Fibroblast of the aortic adventitia (primary cell): ENCODE data around the gene GRM7. TPM values are rescaled to one million over a fixed set of nuclear protein-coding genes. Genes with fewer than 3 reads are reported as not detected.

Experiments
- DNase-seq: peaks from one replicate; pipeline ENCODE4 v3.0.0-alpha.2; 2010; ENCODE audit warnings: low read depth
- H3K4me3 ChIP-seq: 2 replicates; pipeline ENCODE4 v1.5.1; 2011; ENCODE audit warnings: low read depth, mild to moderate bottlenecking, control low read depth, low read length, moderate library complexity
- total RNA-seq: library from RNA; depleted of rRNA; stranded (reverse); fragments of >200 nt; gene quantifications from 2 replicates; pipeline ENCODE4 v1.2.3, GENCODE V29; 2012; ENCODE audit warnings: low replicate concordance
- TF ChIP-seq, protein P1 (sequence below): IDR thresholded peaks from 2 replicates; pipeline ENCODE4 v1.5.1; 2011; ENCODE audit warnings: mild to moderate bottlenecking, low read length, control low read depth, inconsistent platforms; ENCODE audit not compliant: insufficient read depth

Gene GRM7
- total RNA-seq, 1 donor: 0.09 TPM

DNA sequence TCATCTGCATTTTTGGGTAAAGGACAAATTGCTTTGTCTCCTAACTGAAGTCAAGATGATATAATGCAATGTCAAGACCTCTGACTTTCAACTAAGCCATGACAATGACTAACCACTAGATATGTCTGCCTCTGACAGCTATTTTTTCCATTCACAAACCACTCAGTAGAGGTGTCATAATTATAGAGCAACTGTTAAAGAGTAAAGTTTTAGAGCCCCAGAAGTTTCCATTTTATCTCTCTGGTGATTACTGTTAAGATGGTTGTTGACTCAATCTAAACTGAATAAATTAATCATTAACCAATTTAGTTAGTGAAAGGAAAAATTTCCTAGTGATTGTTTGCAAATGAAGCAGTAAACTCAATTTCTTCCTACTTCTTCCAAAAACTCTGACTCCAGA is 779.9 kb downstream of the GRM7 start:
- no peak overlapping the region for H3K4me3 ChIP-seq
- TF ChIP-seq, protein P1, sequence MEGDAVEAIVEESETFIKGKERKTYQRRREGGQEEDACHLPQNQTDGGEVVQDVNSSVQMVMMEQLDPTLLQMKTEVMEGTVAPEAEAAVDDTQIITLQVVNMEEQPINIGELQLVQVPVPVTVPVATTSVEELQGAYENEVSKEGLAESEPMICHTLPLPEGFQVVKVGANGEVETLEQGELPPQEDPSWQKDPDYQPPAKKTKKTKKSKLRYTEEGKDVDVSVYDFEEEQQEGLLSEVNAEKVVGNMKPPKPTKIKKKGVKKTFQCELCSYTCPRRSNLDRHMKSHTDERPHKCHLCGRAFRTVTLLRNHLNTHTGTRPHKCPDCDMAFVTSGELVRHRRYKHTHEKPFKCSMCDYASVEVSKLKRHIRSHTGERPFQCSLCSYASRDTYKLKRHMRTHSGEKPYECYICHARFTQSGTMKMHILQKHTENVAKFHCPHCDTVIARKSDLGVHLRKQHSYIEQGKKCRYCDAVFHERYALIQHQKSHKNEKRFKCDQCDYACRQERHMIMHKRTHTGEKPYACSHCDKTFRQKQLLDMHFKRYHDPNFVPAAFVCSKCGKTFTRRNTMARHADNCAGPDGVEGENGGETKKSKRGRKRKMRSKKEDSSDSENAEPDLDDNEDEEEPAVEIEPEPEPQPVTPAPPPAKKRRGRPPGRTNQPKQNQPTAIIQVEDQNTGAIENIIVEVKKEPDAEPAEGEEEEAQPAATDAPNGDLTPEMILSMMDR: no peak
- no peak for DNase-seq

DNA sequence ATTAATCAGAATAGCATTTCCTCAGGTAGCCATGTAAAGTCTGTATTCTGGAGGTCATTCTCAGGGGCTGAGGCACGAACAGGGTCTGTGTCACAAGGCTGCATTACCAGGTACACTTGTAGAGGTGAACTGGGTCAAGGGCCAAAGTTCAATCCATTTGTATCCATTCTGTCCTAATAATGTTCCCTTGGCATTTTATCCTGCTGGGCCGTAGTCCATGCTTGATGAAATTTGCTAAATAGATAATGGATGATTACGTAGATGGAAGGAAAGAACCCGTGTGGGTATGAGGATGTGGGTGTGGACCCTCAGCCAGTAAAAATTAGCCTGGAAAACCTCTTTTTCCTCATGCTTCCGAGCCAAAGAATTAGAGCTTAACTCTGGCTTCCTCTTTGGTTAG is 785.9 kb downstream of the GRM7 start:
- H3K4me3 ChIP-seq: no peak overlapping the region
- TF ChIP-seq, protein P1: no peak
- DNase-seq: no peak

DNA sequence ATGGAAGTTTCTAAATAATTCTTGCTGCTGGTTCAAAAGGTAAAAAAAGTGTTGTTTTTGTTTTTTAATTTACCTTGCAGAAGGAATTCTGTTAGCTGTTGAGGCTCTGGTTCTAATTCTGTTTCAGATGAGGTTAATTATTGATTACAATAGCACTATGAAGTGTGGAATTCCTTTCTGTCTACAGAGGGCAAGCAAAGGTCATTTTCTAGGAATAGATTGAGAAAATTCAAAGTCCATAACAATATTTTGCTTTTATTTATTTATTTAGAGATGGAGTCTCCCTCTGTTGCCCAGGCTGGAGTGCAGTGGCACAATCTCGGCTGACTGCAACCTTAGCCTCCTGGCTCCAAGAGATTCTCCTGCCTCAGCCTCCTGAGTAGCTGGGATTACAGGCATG is 789.6 kb downstream of the GRM7 start:
- no peak for DNase-seq
- no peak overlapping the region for H3K4me3 ChIP-seq
- TF ChIP-seq, protein P1: no peak

DNA sequence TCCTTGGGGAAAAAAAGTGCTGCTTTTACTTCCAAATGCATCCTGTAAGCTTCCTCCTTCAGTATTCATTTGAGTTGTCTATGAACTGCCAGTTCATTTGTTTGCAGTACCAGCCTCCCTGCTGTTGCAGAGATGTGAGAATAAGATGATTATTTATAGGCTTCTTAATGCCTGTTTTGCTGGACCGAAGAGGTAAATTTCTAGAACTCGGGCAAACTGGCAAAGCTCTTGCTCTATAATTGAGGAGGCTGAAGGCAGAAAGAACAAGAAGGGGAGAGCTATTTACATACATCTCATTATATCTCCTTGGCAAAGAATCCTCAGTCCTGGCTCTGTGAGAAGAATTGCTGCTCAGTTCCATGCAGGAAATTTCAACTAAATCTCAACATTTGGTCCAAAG is 790.4 kb downstream of the GRM7 start:
- no peak for DNase-seq
- TF ChIP-seq, protein P1: no peak

DNA sequence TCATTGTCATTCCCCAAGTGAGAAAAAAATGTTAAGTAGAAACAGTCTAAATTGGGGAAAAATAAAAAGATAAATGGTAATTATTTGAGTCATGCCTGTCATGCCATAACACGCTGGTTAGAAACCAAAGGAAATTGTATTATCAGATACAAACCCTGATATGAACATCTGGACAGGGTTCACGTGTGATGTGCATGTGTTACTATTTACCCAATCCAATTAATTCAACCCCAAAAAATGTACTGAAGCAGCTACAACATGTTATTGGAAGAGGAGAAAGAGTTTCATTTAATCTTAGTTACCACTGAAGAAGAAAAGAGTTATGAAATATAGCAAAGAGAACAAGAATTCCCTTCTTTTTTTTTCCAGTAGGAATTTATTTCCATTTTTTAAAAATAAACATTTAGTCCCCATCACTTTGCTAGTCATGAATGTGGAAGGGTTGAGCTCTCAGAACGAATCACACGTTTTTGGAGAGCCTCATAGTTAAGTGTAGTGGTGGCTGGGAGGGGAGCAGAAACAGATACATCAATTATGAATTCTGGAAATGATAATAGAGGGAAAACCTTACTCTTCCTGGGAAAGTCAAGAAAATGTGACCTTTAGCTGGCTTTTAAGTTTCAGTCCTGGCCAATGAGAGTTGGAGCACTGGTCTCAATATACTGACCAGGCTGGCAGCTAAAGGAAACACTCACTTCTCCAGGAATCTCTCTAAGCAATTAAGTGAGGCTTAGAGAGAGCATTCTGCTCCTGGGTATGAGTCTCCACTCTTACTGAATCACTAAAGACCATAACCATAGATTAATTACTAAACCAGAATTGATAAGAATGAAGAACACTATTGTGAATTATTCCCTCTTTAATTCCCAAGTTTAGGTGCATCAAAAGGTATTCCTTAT is 796.5 kb downstream of the GRM7 start:
- no peak overlapping the region for H3K4me3 ChIP-seq
- DNase-seq: peak; percentile 55
- TF ChIP-seq, protein P1: no peak

More for the DNA sequence above, 790.4 kb downstream of the GRM7 start:
- no peak overlapping the region for H3K4me3 ChIP-seq

DNA sequence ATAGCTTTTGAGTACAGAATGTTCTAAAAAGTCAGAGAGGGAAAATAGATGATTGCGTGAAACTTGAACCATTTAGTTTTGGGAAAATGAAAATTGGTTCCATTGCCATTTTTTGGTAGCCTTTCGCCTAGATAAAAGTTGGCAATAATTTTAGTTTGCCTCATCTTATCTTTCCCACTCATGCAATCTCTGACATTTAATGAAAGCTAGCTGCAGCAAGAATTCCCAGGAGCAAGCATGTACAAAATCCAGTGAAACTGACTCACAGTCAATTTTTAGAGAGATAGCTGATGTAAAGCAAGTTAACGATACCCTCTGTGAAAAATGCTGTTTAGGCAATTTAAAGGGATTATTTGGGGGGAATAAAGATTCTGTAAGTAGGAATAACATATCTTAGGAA is 797.4 kb downstream of the GRM7 start:
- H3K4me3 ChIP-seq: no peak overlapping the region
- TF ChIP-seq, protein P1: no peak
- DNase-seq: peak; percentile 47
